Stimulated activated CD4-positive, alpha-beta T cell treated with anti-CD3 and anti-CD28 coated beads, TNF-alpha, amount 100 ng/mL, for 1 hour (primary cell): Measurements from ENCODE around the gene PRSS56.

ENCODE experiments used
- DNase-seq, 3 donors: peaks; one replicate each; pipeline ENCODE4 v3.0.0-alpha.2; 2020; ENCODE audit warnings: low read depth in 3 of 3, low spot score in 1 of 3

PRSS56 gene

GRCh38 chr2:232501794-232502390 lies 18.3 kb upstream of the PRSS56 start:
- DNase-seq, result no peak

- DNase-seq, result no peak
These were observed 17.7 kb upstream of the PRSS56 start for GRCh38 chr2:232502511-232502910.

- DNase-seq, result peak in 1 of 3 donors; percentile 26
These were observed 17.0 kb upstream of the PRSS56 start for GRCh38 chr2:232502911-232503808.

GRCh38 chr2:232503809-232504323 lies 16.3 kb upstream of the PRSS56 start:
- DNase-seq, result no peak

- DNase-seq, result no peak
These were observed 15.8 kb upstream of the PRSS56 start for GRCh38 chr2:232504438-232504837.

GRCh38 chr2:232505856-232506255 lies 14.3 kb upstream of the PRSS56 start:
- no peak for DNase-seq

- no peak for DNase-seq
These were observed 13.5 kb upstream of the PRSS56 start for GRCh38 chr2:232506709-232507108.

- no peak for DNase-seq
These were observed 11.9 kb upstream of the PRSS56 start for GRCh38 chr2:232508251-232508650.

- no peak for DNase-seq
These were observed 8.8 kb upstream of the PRSS56 start for GRCh38 chr2:232511336-232511890.

- DNase-seq, result no peak
These were observed 7.6 kb upstream of the PRSS56 start for GRCh38 chr2:232512602-232513001.

GRCh38 chr2:232513353-232513752 lies 6.8 kb upstream of the PRSS56 start:
- DNase-seq, result no peak

GRCh38 chr2:232515639-232516038 lies 4.5 kb upstream of the PRSS56 start:
- DNase-seq, result no peak

- no peak for DNase-seq
These were observed 3.6 kb upstream of the PRSS56 start for GRCh38 chr2:232516551-232516950.

GRCh38 chr2:232518844-232519243 lies 1.3 kb upstream of the PRSS56 start:
- no peak for DNase-seq

GRCh38 chr2:232520489-232520888 lies 301 bp downstream of the PRSS56 start:
- DNase-seq, result no peak

GRCh38 chr2:232521098-232521497 lies 910 bp downstream of the PRSS56 start:
- no peak for DNase-seq

- DNase-seq, result peak; percentile 9 to 75 (median 41)
These were observed 1.9 kb downstream of the PRSS56 start for GRCh38 chr2:232521959-232522622.

- DNase-seq, result no peak
These were observed 2.6 kb downstream of the PRSS56 start for GRCh38 chr2:232522623-232523401.

- no peak for DNase-seq
These were observed 3.2 kb downstream of the PRSS56 start for GRCh38 chr2:232523402-232523681.

GRCh38 chr2:232523682-232524597 lies 3.8 kb downstream of the PRSS56 start:
- no peak for DNase-seq
